Neural cell (in vitro differentiated cells): ENCODE results near the gene SPTSSB. TPM values are rescaled to one million over a fixed set of nuclear protein-coding genes. Genes with fewer than 3 reads are reported as not detected.

Experiments used
- H2AFZ ChIP-seq: fragments of 200-600, 300-800 bp; sonication (generic), shearing (Covaris generic); 2 replicates; pipeline ENCODE4 v1.6.0; 2014; ENCODE audit warnings: low read depth, mild to moderate bottlenecking, antibody characterized with exemption, low read length, moderate library complexity
- H3F3A ChIP-seq: fragments of 200-600 bp; shearing (Covaris generic); 2 replicates; pipeline ENCODE4 v1.6.1; 2016; ENCODE audit warnings: mild to moderate bottlenecking, moderate library complexity, mixed read lengths, antibody characterized with exemption, low read length; ENCODE audit not compliant: insufficient read depth, poor library complexity, severe bottlenecking
- H3K27ac ChIP-seq: fragments of 200-600, 300-800 bp; sonication (generic), shearing (Covaris generic); 2 replicates; pipeline ENCODE4 v1.5.1; 2014; ENCODE audit warnings: mild to moderate bottlenecking, low read length, moderate library complexity
- H3K27me3 ChIP-seq: fragments of 300-800, 200-600 bp; sonication (generic), shearing (Covaris generic); 2 replicates; pipeline ENCODE4 v1.6.0; 2014; ENCODE audit warnings: mild to moderate bottlenecking, low read depth, low read length, moderate library complexity; ENCODE audit not compliant: insufficient read depth
- H3K36me3 ChIP-seq: fragments of 300-800, 200-600 bp; sonication (generic), shearing (Covaris generic); 2 replicates; pipeline ENCODE4 v1.5.1; 2014; ENCODE audit warnings: mild to moderate bottlenecking, antibody characterized with exemption, low read length, moderate library complexity; ENCODE audit not compliant: insufficient read depth
- H3K4me2 ChIP-seq: fragments of 300-800, 200-600 bp; sonication (generic), shearing (Covaris generic); 2 replicates; pipeline ENCODE4 v1.6.0; 2014; ENCODE audit warnings: mild to moderate bottlenecking, low read length
- H3K4me3 ChIP-seq: fragments of 300-800, 200-600 bp; sonication (generic), shearing (Covaris generic); 2 replicates; pipeline ENCODE4 v1.5.1; 2014; ENCODE audit warnings: mild to moderate bottlenecking, low read length, moderate library complexity
- H3K79me2 ChIP-seq: fragments of 200-600 bp; shearing (Covaris generic); replicated peaks from 2 replicates; pipeline ENCODE4 v1.6.0; 2014; ENCODE audit warnings: mild to moderate bottlenecking, low read length, moderate library complexity; ENCODE audit not compliant: insufficient read depth
- H3K9ac ChIP-seq: fragments of 300-800, 200-600 bp; sonication (generic), shearing (Covaris generic); 2 replicates; pipeline ENCODE4 v1.6.1; 2016; ENCODE audit warnings: mild to moderate bottlenecking, low read length, mixed read lengths
- H3K9me2 ChIP-seq: fragments of 200-600 bp; shearing (Covaris generic); 2 replicates; pipeline ENCODE4 v1.6.1; 2016; ENCODE audit warnings: mild to moderate bottlenecking, low read length, mixed read lengths; ENCODE audit not compliant: insufficient read depth
- H3K9me3 ChIP-seq: fragments of 200-600, 300-800 bp; sonication (generic), shearing (Covaris generic); 2 replicates; pipeline ENCODE4 v1.6.1; 2016; ENCODE audit warnings: mild to moderate bottlenecking, mixed run types, low read length, moderate library complexity, mixed read lengths
- H4K20me1 ChIP-seq: fragments of 200-600 bp; shearing (Covaris generic); 2 replicates; pipeline ENCODE4 v1.6.1; 2016; ENCODE audit warnings: mild to moderate bottlenecking, mixed run types; ENCODE audit not compliant: insufficient read depth
- CTCF ChIP-seq: fragments of 450-650 bp; IDR thresholded peaks from 2 replicates; pipeline ENCODE4 v1.5.1; 2014; ENCODE audit warnings: antibody characterized with exemption, mild to moderate bottlenecking, moderate library complexity; ENCODE audit not compliant: poor library complexity, severe bottlenecking
- EP300 ChIP-seq: fragments of 450-650 bp; conservative IDR thresholded peaks from 2 replicates; pipeline ENCODE4 v1.6.1; 2014; ENCODE audit warnings: antibody characterized with exemption, mild to moderate bottlenecking, moderate library complexity; ENCODE audit not compliant: poor library complexity, severe bottlenecking
- EZH2 ChIP-seq: fragments of 200-600, 300-800 bp; shearing (Covaris generic), sonication (generic); IDR thresholded peaks from 2 replicates; pipeline ENCODE4 v1.6.1; 2014; ENCODE audit warnings: antibody characterized with exemption, low read length, borderline replicate concordance, mild to moderate bottlenecking; ENCODE audit not compliant: insufficient read depth, poor library complexity, severe bottlenecking
- MXI1 ChIP-seq: fragments of 450-650 bp; conservative IDR thresholded peaks from 2 replicates; pipeline ENCODE4 v1.6.1; 2014; ENCODE audit warnings: antibody characterized with exemption, mild to moderate bottlenecking; ENCODE audit not compliant: poor library complexity, severe bottlenecking
- POLR2AphosphoS5 ChIP-seq: IDR thresholded peaks from 2 replicates; pipeline ENCODE4 v1.6.1; 2012
- RAD21 ChIP-seq: fragments of 450-650 bp; conservative IDR thresholded peaks from 2 replicates; pipeline ENCODE4 v1.6.1; 2014; ENCODE audit warnings: antibody characterized with exemption, mild to moderate bottlenecking, moderate library complexity
- REST ChIP-seq: IDR thresholded peaks from 2 replicates; pipeline ENCODE4 v1.6.1; 2012; ENCODE audit warnings: borderline replicate concordance
- SMC3 ChIP-seq: fragments of 450-650 bp; conservative IDR thresholded peaks from 2 replicates; pipeline ENCODE4 v1.6.1; 2014; ENCODE audit warnings: antibody characterized with exemption, mild to moderate bottlenecking, moderate library complexity; ENCODE audit not compliant: poor library complexity
- TAF1 ChIP-seq: IDR thresholded peaks from 2 replicates; pipeline ENCODE4 v1.6.1; 2012; ENCODE audit warnings: low read depth
- polyA plus RNA-seq: library from polyadenylated mRNA; depleted of rRNA; stranded (reverse); fragments of >200 nt; gene quantifications from 2 replicates; pipeline ENCODE4 v1.2.3, GENCODE V29; 2014

Gene SPTSSB
- polyA plus RNA-seq, 1 donor from 2014 or later: 0.71 TPM

GRCh38 chr3:161343540-161343939 lies 27.8 kb downstream of the SPTSSB start:
- Histone ChIP-seq H3K9ac (no peak overlapping the region), H3K27ac (no peak overlapping the region), H3K9me2 (no peaks in the 10 kb centered on the region), H3K9me3 (no peaks in the 10 kb centered on the region), H2AFZ (no peak overlapping the region), H3K36me3 (no peaks in the 10 kb centered on the region), H3F3A (no peaks in the 10 kb centered on the region), H3K79me2 (no peaks in the 10 kb centered on the region), H4K20me1 (no peaks in the 10 kb centered on the region), H3K27me3 (no peaks in the 10 kb centered on the region), H3K4me2 (no peak overlapping the region), H3K4me3 (no peak overlapping the region)
- TF ChIP-seq SMC3 (no peak), RAD21 (no peak), EZH2 (no peak), MXI1 (no peak), REST (no peak), EP300 (no peak), TAF1 (no peak), POLR2AphosphoS5 (no peak), CTCF (no peak)

GRCh38 chr3:161342629-161343028 lies 28.7 kb downstream of the SPTSSB start:
- Histone ChIP-seq H3K27me3 (no peaks in the 10 kb centered on the region), H4K20me1 (no peaks in the 10 kb centered on the region), H3K4me2 (no peak overlapping the region), H3K9me3 (no peaks in the 10 kb centered on the region), H3K9ac (no peak overlapping the region), H3K4me3 (no peak overlapping the region), H3F3A (no peaks in the 10 kb centered on the region), H3K9me2 (no peaks in the 10 kb centered on the region), H3K36me3 (no peaks in the 10 kb centered on the region), H3K79me2 (no peaks in the 10 kb centered on the region), H3K27ac (no peak overlapping the region), H2AFZ (no peak overlapping the region)
- no peak for TF ChIP-seq RAD21
- no peak for TF ChIP-seq CTCF
- TF ChIP-seq TAF1: no peak
- no peak for TF ChIP-seq EZH2
- TF ChIP-seq POLR2AphosphoS5: no peak
